ENCODE data around the gene ZNF783. TPM values are rescaled to one million over a fixed set of nuclear protein-coding genes. Genes with fewer than 3 reads are reported as not detected.
"Not testable (repeated sequence)": the region's sequence is repeated elsewhere in the genome, so short reads cannot be mapped to it uniquely, and the experiment has no call there.

Gene ZNF783
- total RNA-seq, 1 donor from 2014 or later, result 4.5 TPM

DNA sequence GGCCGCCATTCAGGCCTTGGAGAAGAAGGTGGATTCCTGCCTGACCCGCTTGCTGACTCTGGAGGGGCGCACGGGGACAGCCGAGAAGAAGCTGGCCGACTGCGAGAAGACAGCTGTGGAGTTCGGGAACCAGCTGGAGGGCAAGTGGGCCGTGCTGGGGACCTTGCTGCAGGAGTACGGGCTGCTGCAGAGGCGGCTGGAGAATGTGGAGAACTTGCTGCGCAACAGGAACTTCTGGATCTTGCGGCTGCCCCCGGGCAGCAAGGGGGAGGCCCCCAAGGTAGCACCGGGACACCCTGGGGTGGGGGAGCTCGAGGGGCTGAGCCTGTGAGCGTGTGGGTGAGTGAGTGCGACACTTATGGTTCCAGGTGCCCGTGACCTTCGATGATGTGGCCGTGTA, 4.5 kb downstream of the ZNF783 start:
- Histone ChIP-seq H3K27ac (replicated peaks) (no peak overlapping the region), H3K9me3 (replicated peaks) (no peaks in the 10 kb centered on the region), H3K4me3 (no peak overlapping the region), H3K27me3 (ENCODE audit: low read depth) (no peaks in the 10 kb centered on the region), H3K36me3 (peaks cover 47% of the 10 kb centered on the region), H3K4me1 (peaks cover 27% of the 10 kb centered on the region)
- no peak for DNase-seq
- intact Hi-C loops (cut with micrococcal nuclease), result no loop called here
- TF ChIP-seq, protein P1, sequence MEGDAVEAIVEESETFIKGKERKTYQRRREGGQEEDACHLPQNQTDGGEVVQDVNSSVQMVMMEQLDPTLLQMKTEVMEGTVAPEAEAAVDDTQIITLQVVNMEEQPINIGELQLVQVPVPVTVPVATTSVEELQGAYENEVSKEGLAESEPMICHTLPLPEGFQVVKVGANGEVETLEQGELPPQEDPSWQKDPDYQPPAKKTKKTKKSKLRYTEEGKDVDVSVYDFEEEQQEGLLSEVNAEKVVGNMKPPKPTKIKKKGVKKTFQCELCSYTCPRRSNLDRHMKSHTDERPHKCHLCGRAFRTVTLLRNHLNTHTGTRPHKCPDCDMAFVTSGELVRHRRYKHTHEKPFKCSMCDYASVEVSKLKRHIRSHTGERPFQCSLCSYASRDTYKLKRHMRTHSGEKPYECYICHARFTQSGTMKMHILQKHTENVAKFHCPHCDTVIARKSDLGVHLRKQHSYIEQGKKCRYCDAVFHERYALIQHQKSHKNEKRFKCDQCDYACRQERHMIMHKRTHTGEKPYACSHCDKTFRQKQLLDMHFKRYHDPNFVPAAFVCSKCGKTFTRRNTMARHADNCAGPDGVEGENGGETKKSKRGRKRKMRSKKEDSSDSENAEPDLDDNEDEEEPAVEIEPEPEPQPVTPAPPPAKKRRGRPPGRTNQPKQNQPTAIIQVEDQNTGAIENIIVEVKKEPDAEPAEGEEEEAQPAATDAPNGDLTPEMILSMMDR (IDR thresholded peaks at IDR 0.05; ENCODE audit: borderline replicate concordance), result no peak

DNA sequence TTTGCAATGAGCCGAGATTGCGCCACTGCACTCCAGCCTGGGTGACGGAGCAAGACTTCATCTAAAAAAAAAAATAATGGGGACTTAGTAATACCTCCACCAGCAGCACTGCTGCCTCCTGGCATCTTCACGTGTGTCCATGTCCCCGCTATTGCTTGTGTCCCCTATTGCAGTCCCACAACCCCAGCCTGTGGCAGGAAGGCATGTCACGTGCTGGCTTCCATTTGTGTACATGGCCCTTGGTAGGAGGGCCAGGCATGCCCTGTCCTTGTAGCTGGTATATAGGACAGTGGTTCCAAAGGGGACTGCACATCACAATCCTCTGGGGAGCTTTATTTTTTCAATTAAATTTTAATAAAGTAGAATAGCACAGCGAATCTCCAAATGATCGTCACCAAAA, 5.7 kb downstream of the ZNF783 start:
- H3K27ac ChIP-seq (replicated peaks), result no peak overlapping the region
- no peaks in the 10 kb centered on the region for H3K27me3 ChIP-seq (ENCODE audit: low read depth)
- DNase-seq, result no peak
- TF ChIP-seq, protein P1 (IDR thresholded peaks at IDR 0.05; ENCODE audit: borderline replicate concordance), result no peak
- no peak overlapping the region for H3K4me3 ChIP-seq
- H3K9me3 ChIP-seq (replicated peaks), result no peaks in the 10 kb centered on the region
- peaks cover 15% of the 10 kb centered on the region for H3K4me1 ChIP-seq
- intact Hi-C loops (cut with micrococcal nuclease), result no loop called here
- peaks cover 58% of the 10 kb centered on the region for H3K36me3 ChIP-seq

DNA sequence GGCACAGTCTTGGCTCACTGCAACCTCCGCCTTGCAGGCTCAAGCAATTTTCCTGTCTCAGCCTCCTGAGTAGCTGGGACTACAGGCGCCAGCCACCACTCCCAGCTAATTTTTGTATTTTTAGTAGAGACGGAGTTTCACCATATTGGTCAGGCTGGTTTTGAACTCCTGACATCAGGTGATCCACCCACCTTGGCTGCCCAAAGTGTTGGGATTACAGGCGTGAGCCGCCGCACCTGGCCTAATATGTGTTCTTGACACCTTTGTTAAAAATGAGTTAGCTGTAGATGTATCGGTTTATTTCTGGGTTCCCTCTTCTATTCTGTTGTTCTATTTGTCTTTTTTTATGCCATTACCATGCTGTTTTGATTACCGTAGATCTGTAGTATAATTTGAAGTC, 12.4 kb downstream of the ZNF783 start:
- H3K27ac ChIP-seq (replicated peaks); H3K27me3 ChIP-seq (ENCODE audit: low read depth); H3K9me3 ChIP-seq (replicated peaks); H3K4me3 ChIP-seq; H3K4me1 ChIP-seq; intact Hi-C loops (cut with micrococcal nuclease); DNase-seq: not testable (repeated sequence)
- peaks cover 76% of the 10 kb centered on the region for H3K36me3 ChIP-seq

DNA sequence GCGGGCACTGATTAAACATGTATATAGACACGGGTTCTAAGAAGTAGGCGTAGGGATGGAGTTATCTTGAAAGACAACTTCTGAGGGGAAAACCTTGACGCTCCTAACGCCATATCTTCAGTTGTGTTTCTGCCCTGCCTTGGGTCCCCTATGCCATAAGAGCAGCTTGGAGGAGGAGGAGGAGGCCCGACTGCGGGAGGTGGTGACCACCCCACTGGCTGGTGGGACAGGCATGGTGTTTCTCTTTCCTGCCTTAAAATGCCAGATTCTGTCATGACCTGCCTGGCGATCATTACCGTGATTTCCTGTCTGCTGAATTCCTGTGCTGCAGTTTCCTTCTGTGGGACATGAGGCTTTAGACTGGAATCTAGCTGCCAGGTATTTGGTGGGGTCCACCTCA, 15.9 kb downstream of the ZNF783 start:
- no peaks in the 10 kb centered on the region for H3K4me1 ChIP-seq
- H3K27me3 ChIP-seq (ENCODE audit: low read depth), result no peaks in the 10 kb centered on the region
- peaks cover 8% of the 10 kb centered on the region for H3K9me3 ChIP-seq (replicated peaks)
- TF ChIP-seq, protein P1 (IDR thresholded peaks at IDR 0.05; ENCODE audit: borderline replicate concordance), result no peak
- DNase-seq, result no peak
- H3K36me3 ChIP-seq, result peaks cover 74% of the 10 kb centered on the region
- intact Hi-C loops (cut with micrococcal nuclease), result no loop called here
- H3K27ac ChIP-seq (replicated peaks), result no peak overlapping the region
- H3K4me3 ChIP-seq, result no peak overlapping the region

DNA sequence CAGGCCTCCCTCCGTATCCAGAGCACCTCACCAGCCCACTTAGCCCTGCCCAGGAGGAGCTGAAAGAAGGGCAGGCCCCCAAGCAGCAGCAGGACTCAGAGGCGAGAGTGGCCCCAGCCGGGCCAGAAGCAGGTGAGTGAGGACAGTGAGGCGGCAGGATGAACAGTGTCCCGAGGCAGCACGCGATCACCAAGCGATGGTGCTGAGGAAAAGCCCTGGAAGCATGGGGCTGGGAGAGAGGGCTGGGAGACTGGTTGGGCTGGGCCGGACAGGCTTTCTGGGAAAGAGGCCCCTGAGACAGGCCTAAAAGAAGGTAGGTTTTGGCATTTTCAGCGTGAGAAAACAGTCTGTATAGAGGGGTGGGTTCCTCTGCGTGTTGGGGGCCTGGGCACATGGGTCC, 16.4 kb downstream of the ZNF783 start:
- Histone ChIP-seq H3K4me1 (no peaks in the 10 kb centered on the region), H3K4me3 (no peak overlapping the region), H3K9me3 (replicated peaks) (peaks cover 8% of the 10 kb centered on the region), H3K27me3 (ENCODE audit: low read depth) (no peaks in the 10 kb centered on the region), H3K27ac (replicated peaks) (no peak overlapping the region), H3K36me3 (peaks cover 69% of the 10 kb centered on the region)
- intact Hi-C loops (cut with micrococcal nuclease), result no loop called here
- TF ChIP-seq, protein P1 (IDR thresholded peaks at IDR 0.05; ENCODE audit: borderline replicate concordance), result no peak
- no peak for DNase-seq

DNA sequence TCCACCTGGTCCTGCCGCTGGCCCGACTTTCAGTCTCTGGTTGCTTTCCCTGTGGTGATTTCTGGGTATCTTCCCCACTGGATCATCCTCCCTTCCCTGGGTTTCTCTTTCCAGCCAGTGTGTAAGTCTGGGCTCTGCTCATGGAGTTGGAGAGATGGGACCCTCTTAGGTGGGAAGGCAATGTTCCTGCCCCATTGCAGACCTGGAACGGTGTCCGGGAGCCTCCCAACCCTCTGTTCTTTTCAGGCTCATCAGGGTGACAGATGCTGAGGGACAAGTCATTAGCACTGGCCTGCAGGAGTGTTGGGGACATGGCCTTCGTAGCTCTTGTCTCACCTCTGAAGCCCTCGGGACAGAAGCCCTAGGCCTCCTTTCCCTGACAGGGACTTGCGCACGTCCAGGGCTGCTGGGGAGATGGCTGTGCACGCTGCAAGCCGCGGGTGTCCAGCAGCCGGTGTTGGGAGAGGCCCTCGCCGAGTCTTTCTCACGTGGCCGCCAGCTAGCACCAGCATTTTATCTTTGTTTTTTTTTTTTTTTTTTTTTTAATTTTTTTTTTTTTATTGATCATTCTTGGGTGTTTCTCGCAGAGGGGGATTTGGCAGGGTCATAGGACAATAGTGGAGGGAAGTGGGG, 17.2 kb downstream of the ZNF783 start:
- intact Hi-C loops (cut with micrococcal nuclease), result no loop called here
- Histone ChIP-seq H3K4me1 (no peaks in the 10 kb centered on the region), H3K4me3 (no peak overlapping the region), H3K27ac (replicated peaks) (no peak overlapping the region), H3K9me3 (replicated peaks) (peaks cover 7% of the 10 kb centered on the region), H3K36me3 (peaks cover 62% of the 10 kb centered on the region), H3K27me3 (ENCODE audit: low read depth) (no peaks in the 10 kb centered on the region)
- no peak for DNase-seq
- TF ChIP-seq, protein P1 (IDR thresholded peaks at IDR 0.05; ENCODE audit: borderline replicate concordance), result no peak

Data from left ventricle myocardium inferior (tissue), 1 donor.